ENCODE results near the gene KCTD1.

KCTD1 gene

GRCh38 chr18:26566874-26567555 lies 18.7 kb upstream of the KCTD1 start:
- Histone ChIP-seq H3K27ac (ENCODE audit: insufficient read depth, low read length, poor library complexity, severe bottlenecking) (no peak overlapping the region), H3K9me3 (ENCODE audit: control insufficient read depth, low read length) (no peaks in the 10 kb centered on the region), H3K4me1 (ENCODE audit: control insufficient read depth, insufficient read depth, low read length, poor library complexity, severe bottlenecking) (no peaks in the 10 kb centered on the region), H3K27me3 (replicated peaks; ENCODE audit: control insufficient read depth, insufficient read depth, low read length, poor library complexity, severe bottlenecking) (no peaks in the 10 kb centered on the region), H3K36me3 (ENCODE audit: control insufficient read depth, insufficient read depth, low read length) (no peaks in the 10 kb centered on the region), H3K4me3 (ENCODE audit: insufficient read depth, low read depth, low read length, poor library complexity, severe bottlenecking) (no peak overlapping the region)
- DNase-seq, result no peak

- no peaks in the 10 kb centered on the region for H3K9me3 ChIP-seq (ENCODE audit: control insufficient read depth, low read length)
- no peak for DNase-seq
- H3K27me3 ChIP-seq (replicated peaks; ENCODE audit: control insufficient read depth, insufficient read depth, low read length, poor library complexity, severe bottlenecking), result no peaks in the 10 kb centered on the region
- no peak overlapping the region for H3K4me3 ChIP-seq (ENCODE audit: insufficient read depth, low read depth, low read length, poor library complexity, severe bottlenecking)
- no peaks in the 10 kb centered on the region for H3K36me3 ChIP-seq (ENCODE audit: control insufficient read depth, insufficient read depth, low read length)
- H3K27ac ChIP-seq (ENCODE audit: insufficient read depth, low read length, poor library complexity, severe bottlenecking), result no peak overlapping the region
- no peaks in the 10 kb centered on the region for H3K4me1 ChIP-seq (ENCODE audit: control insufficient read depth, insufficient read depth, low read length, poor library complexity, severe bottlenecking)
Measured at GRCh38 chr18:26565514-26565913, 17.2 kb upstream of the KCTD1 start.

- no peaks in the 10 kb centered on the region for H3K4me1 ChIP-seq (ENCODE audit: control insufficient read depth, insufficient read depth, low read length, poor library complexity, severe bottlenecking)
- H3K36me3 ChIP-seq (ENCODE audit: control insufficient read depth, insufficient read depth, low read length), result no peaks in the 10 kb centered on the region
- H3K27ac ChIP-seq (ENCODE audit: insufficient read depth, low read length, poor library complexity, severe bottlenecking), result no peak overlapping the region
- no peak for DNase-seq
- H3K4me3 ChIP-seq (ENCODE audit: insufficient read depth, low read depth, low read length, poor library complexity, severe bottlenecking), result no peak overlapping the region
- no peaks in the 10 kb centered on the region for H3K9me3 ChIP-seq (ENCODE audit: control insufficient read depth, low read length)
- no peaks in the 10 kb centered on the region for H3K27me3 ChIP-seq (replicated peaks; ENCODE audit: control insufficient read depth, insufficient read depth, low read length, poor library complexity, severe bottlenecking)
Measured at GRCh38 chr18:26563024-26563423, 14.7 kb upstream of the KCTD1 start.

- Histone ChIP-seq H3K4me3 (ENCODE audit: insufficient read depth, low read depth, low read length, poor library complexity, severe bottlenecking) (no peak overlapping the region), H3K4me1 (ENCODE audit: control insufficient read depth, insufficient read depth, low read length, poor library complexity, severe bottlenecking) (no peaks in the 10 kb centered on the region), H3K9me3 (ENCODE audit: control insufficient read depth, low read length) (no peaks in the 10 kb centered on the region), H3K27ac (ENCODE audit: insufficient read depth, low read length, poor library complexity, severe bottlenecking) (no peak overlapping the region), H3K36me3 (ENCODE audit: control insufficient read depth, insufficient read depth, low read length) (no peaks in the 10 kb centered on the region), H3K27me3 (replicated peaks; ENCODE audit: control insufficient read depth, insufficient read depth, low read length, poor library complexity, severe bottlenecking) (no peaks in the 10 kb centered on the region)
- no peak for DNase-seq
Measured at GRCh38 chr18:26562568-26562967, 14.2 kb upstream of the KCTD1 start.

- no peak for DNase-seq
- Histone ChIP-seq H3K9me3 (ENCODE audit: control insufficient read depth, low read length) (no peaks in the 10 kb centered on the region), H3K4me1 (ENCODE audit: control insufficient read depth, insufficient read depth, low read length, poor library complexity, severe bottlenecking) (no peaks in the 10 kb centered on the region), H3K27me3 (replicated peaks; ENCODE audit: control insufficient read depth, insufficient read depth, low read length, poor library complexity, severe bottlenecking) (no peaks in the 10 kb centered on the region), H3K36me3 (ENCODE audit: control insufficient read depth, insufficient read depth, low read length) (no peaks in the 10 kb centered on the region), H3K4me3 (ENCODE audit: insufficient read depth, low read depth, low read length, poor library complexity, severe bottlenecking) (no peak overlapping the region), H3K27ac (ENCODE audit: insufficient read depth, low read length, poor library complexity, severe bottlenecking) (no peak overlapping the region)
Measured at GRCh38 chr18:26561769-26562168, 13.4 kb upstream of the KCTD1 start.

- DNase-seq, result no peak
- H3K4me1 ChIP-seq (ENCODE audit: control insufficient read depth, insufficient read depth, low read length, poor library complexity, severe bottlenecking), result no peaks in the 10 kb centered on the region
- no peaks in the 10 kb centered on the region for H3K36me3 ChIP-seq (ENCODE audit: control insufficient read depth, insufficient read depth, low read length)
- no peak overlapping the region for H3K4me3 ChIP-seq (ENCODE audit: insufficient read depth, low read depth, low read length, poor library complexity, severe bottlenecking)
- H3K27me3 ChIP-seq (replicated peaks; ENCODE audit: control insufficient read depth, insufficient read depth, low read length, poor library complexity, severe bottlenecking), result no peaks in the 10 kb centered on the region
- H3K9me3 ChIP-seq (ENCODE audit: control insufficient read depth, low read length), result no peaks in the 10 kb centered on the region
- no peak overlapping the region for H3K27ac ChIP-seq (ENCODE audit: insufficient read depth, low read length, poor library complexity, severe bottlenecking)
Measured at GRCh38 chr18:26556573-26556972, 8.2 kb upstream of the KCTD1 start.

GRCh38 chr18:26555804-26556553 lies 7.6 kb upstream of the KCTD1 start:
- H3K36me3 ChIP-seq (ENCODE audit: control insufficient read depth, insufficient read depth, low read length), result no peaks in the 10 kb centered on the region
- peaks cover 3% of the 10 kb centered on the region for H3K27me3 ChIP-seq (replicated peaks; ENCODE audit: control insufficient read depth, insufficient read depth, low read length, poor library complexity, severe bottlenecking)
- H3K9me3 ChIP-seq (ENCODE audit: control insufficient read depth, low read length), result no peaks in the 10 kb centered on the region
- peaks cover under 1% of the 10 kb centered on the region for H3K4me1 ChIP-seq (ENCODE audit: control insufficient read depth, insufficient read depth, low read length, poor library complexity, severe bottlenecking)
- H3K4me3 ChIP-seq (ENCODE audit: insufficient read depth, low read depth, low read length, poor library complexity, severe bottlenecking), result no peak overlapping the region
- no peak overlapping the region for H3K27ac ChIP-seq (ENCODE audit: insufficient read depth, low read length, poor library complexity, severe bottlenecking)
- no peak for DNase-seq

- Histone ChIP-seq H3K36me3 (ENCODE audit: control insufficient read depth, insufficient read depth, low read length) (no peaks in the 10 kb centered on the region), H3K4me3 (ENCODE audit: insufficient read depth, low read depth, low read length, poor library complexity, severe bottlenecking) (no peak overlapping the region), H3K9me3 (ENCODE audit: control insufficient read depth, low read length) (no peaks in the 10 kb centered on the region), H3K27me3 (replicated peaks; ENCODE audit: control insufficient read depth, insufficient read depth, low read length, poor library complexity, severe bottlenecking) (peaks cover 20% of the 10 kb centered on the region), H3K4me1 (ENCODE audit: control insufficient read depth, insufficient read depth, low read length, poor library complexity, severe bottlenecking) (peaks cover 13% of the 10 kb centered on the region), H3K27ac (ENCODE audit: insufficient read depth, low read length, poor library complexity, severe bottlenecking) (no peak overlapping the region)
- no peak for DNase-seq
Measured at GRCh38 chr18:26553943-26554342, 5.6 kb upstream of the KCTD1 start.

- Histone ChIP-seq H3K9me3 (ENCODE audit: control insufficient read depth, low read length) (no peaks in the 10 kb centered on the region), H3K27ac (ENCODE audit: insufficient read depth, low read length, poor library complexity, severe bottlenecking) (no peak overlapping the region), H3K27me3 (replicated peaks; ENCODE audit: control insufficient read depth, insufficient read depth, low read length, poor library complexity, severe bottlenecking) (peaks cover 20% of the 10 kb centered on the region), H3K4me3 (ENCODE audit: insufficient read depth, low read depth, low read length, poor library complexity, severe bottlenecking) (no peak overlapping the region), H3K4me1 (ENCODE audit: control insufficient read depth, insufficient read depth, low read length, poor library complexity, severe bottlenecking) (peaks cover 13% of the 10 kb centered on the region), H3K36me3 (ENCODE audit: control insufficient read depth, insufficient read depth, low read length) (no peaks in the 10 kb centered on the region)
- no peak for DNase-seq
Measured at GRCh38 chr18:26551695-26552081, 3.3 kb upstream of the KCTD1 start.

- no peaks in the 10 kb centered on the region for H3K36me3 ChIP-seq (ENCODE audit: control insufficient read depth, insufficient read depth, low read length)
- peaks cover 20% of the 10 kb centered on the region for H3K27me3 ChIP-seq (replicated peaks; ENCODE audit: control insufficient read depth, insufficient read depth, low read length, poor library complexity, severe bottlenecking)
- H3K27ac ChIP-seq (ENCODE audit: insufficient read depth, low read length, poor library complexity, severe bottlenecking), result no peak overlapping the region
- no peak for DNase-seq
- H3K9me3 ChIP-seq (ENCODE audit: control insufficient read depth, low read length), result no peaks in the 10 kb centered on the region
- peaks cover 13% of the 10 kb centered on the region for H3K4me1 ChIP-seq (ENCODE audit: control insufficient read depth, insufficient read depth, low read length, poor library complexity, severe bottlenecking)
- no peak overlapping the region for H3K4me3 ChIP-seq (ENCODE audit: insufficient read depth, low read depth, low read length, poor library complexity, severe bottlenecking)
Measured at GRCh38 chr18:26550998-26551694, 2.8 kb upstream of the KCTD1 start.
